Gastroesophageal sphincter (tissue), 4 donors: Measurements from ENCODE around the gene CSF3. TPM values are rescaled to one million over a fixed set of nuclear protein-coding genes. Genes with fewer than 3 reads are reported as not detected.

ENCODE experiments used
- ATAC-seq: fragments of 150-250 bp; one replicate; pipeline ENCODE4 v1.9.1; 2016; ENCODE audit warnings: mild to moderate bottlenecking, moderate library complexity
- H3K27ac ChIP-seq, 4 donors: fragments of 200-600 bp; sonication (generic) in 3 of 4; 1 replicate in 3 of 4; 2 replicates in 1 of 4; pipeline ENCODE4 v1.5.1; 2016 to 2019
- H3K27me3 ChIP-seq: fragments of 200-600 bp; sonication (generic); one replicate; pipeline ENCODE4 v1.5.1; 2019
- H3K36me3 ChIP-seq, 2 donors: fragments of 200-600 bp; sonication (generic); one replicate each; pipeline ENCODE4 v1.5.1; 2019; ENCODE audit warnings: control low read depth in 1 of 2
- H3K4me1 ChIP-seq, 3 donors: fragments of 200-600 bp; sonication (generic); 1 replicate in 2 of 3; 2 replicates in 1 of 3; pipeline ENCODE4 v1.5.1; 2016 to 2019; ENCODE audit warnings: control low read depth in 2 of 3
- H3K4me3 ChIP-seq, 2 donors: fragments of 200-600 bp; sonication (generic); one replicate each; pipeline ENCODE4 v1.5.1; 2019; ENCODE audit warnings: mild to moderate bottlenecking in 1 of 2, moderate library complexity in 1 of 2
- H3K9me3 ChIP-seq, 3 donors: fragments of 200-600 bp; sonication (generic); one replicate each; pipeline ENCODE4 v1.5.1; 2017 to 2019; ENCODE audit warnings: control low read depth in 2 of 3
- CTCF ChIP-seq, 4 experiments: fragments of 200-600 bp in 2 of 4; fragments of 450-650 bp in 2 of 4; sonication (generic) in 1 of 4; IDR thresholded peaks; one replicate each; pipeline ENCODE4 v1.5.1; 2017 to 2019; ENCODE audit warnings: antibody characterized with exemption in 4 of 4, mild to moderate bottlenecking in 2 of 4, moderate library complexity in 2 of 4
- EP300 ChIP-seq: sonication (generic); formaldehyde crosslinking; IDR thresholded peaks from one replicate; pipeline ENCODE4 v1.6.1; 2017; ENCODE audit warnings: antibody characterized with exemption, mild to moderate bottlenecking
- POLR2A ChIP-seq, 2 donors: fragments of 450-650 bp; IDR thresholded peaks; one replicate each; pipeline ENCODE4 v1.6.1; 2017; ENCODE audit warnings: antibody characterized with exemption in 2 of 2, mild to moderate bottlenecking in 2 of 2, moderate library complexity in 1 of 2
- POLR2AphosphoS5 ChIP-seq: sonication (generic); formaldehyde crosslinking; IDR thresholded peaks from one replicate; pipeline ENCODE4 v1.6.1; 2017; ENCODE audit warnings: antibody characterized with exemption
- WGBS, 2 donors: methylation state at CpG; one replicate each; pipeline ENCODE4 v1.1.5; 2018; ENCODE audit warnings: low coverage in 1 of 2; 5-methylcytosine and 5-hydroxymethylcytosine counted together
- total RNA-seq, 4 donors: library from RNA; depleted of rRNA; stranded (reverse); fragments of >200 nt; gene quantifications; one replicate each; pipeline ENCODE4 v1.1.0, GENCODE V29; 2016

The CSF3 gene
- total RNA-seq, 4 donors from 2014 or later: 9.3 TPM; not detected in 3

- no peak overlapping the region for H3K4me3 ChIP-seq
- no peaks in the 10 kb centered on the region for H3K27me3 ChIP-seq
- peaks cover 0 to 86% of the 10 kb centered on the region in 2 donors for H3K36me3 ChIP-seq
- no peaks in the 10 kb centered on the region for H3K9me3 ChIP-seq
- H3K27ac ChIP-seq: no peak overlapping the region
- 93 to 100% methylated on average over 2 to 3 of the region's 6 CpGs for WGBS, 2 donors
- no peak for ATAC-seq
- no peak for TF ChIP-seq POLR2A (IDR thresholded peaks at IDR 0.05)
- TF ChIP-seq POLR2AphosphoS5: no peak
- TF ChIP-seq EP300: no peak
- no peak for TF ChIP-seq CTCF (IDR thresholded peaks at IDR 0.05)
- peaks cover 0 to 14% (median 3%) of the 10 kb centered on the region in 3 donors for H3K4me1 ChIP-seq
Measured at GRCh38 chr17:39995438-39995837, 19.8 kb upstream of the CSF3 start.

GRCh38 chr17:39996162-39996561 lies 19.1 kb upstream of the CSF3 start:
- H3K9me3 ChIP-seq: no peaks in the 10 kb centered on the region
- peak overlapping the region in 1 of 4 donors; percentile 16 for H3K27ac ChIP-seq
- peaks cover 0 to 14% (median 3%) of the 10 kb centered on the region in 3 donors for H3K4me1 ChIP-seq
- WGBS, 2 donors: 77% methylated on average over 3 to 4 of the region's 8 CpGs
- TF ChIP-seq CTCF (IDR thresholded peaks at IDR 0.05) (no peak), POLR2AphosphoS5 (no peak), EP300 (no peak)
- peaks cover 0 to 79% of the 10 kb centered on the region in 2 donors for H3K36me3 ChIP-seq
- no peaks in the 10 kb centered on the region for H3K27me3 ChIP-seq
- ATAC-seq: no peak
- no peak overlapping the region for H3K4me3 ChIP-seq

- Histone ChIP-seq H3K4me1 (peaks cover 0 to 14% (median 3%) of the 10 kb centered on the region in 3 donors), H3K9me3 (no peaks in the 10 kb centered on the region), H3K4me3 (no peak overlapping the region), H3K36me3 (peaks cover 0 to 72% of the 10 kb centered on the region in 2 donors), H3K27me3 (no peaks in the 10 kb centered on the region), H3K27ac (peak overlapping the region in 2 of 4 donors; percentile 11 to 16)
- 26 to 49% methylated on average over 5 to 6 of the region's 6 CpGs for WGBS, 2 donors
- ATAC-seq: peak; percentile 76
- no peak for TF ChIP-seq CTCF (IDR thresholded peaks at IDR 0.05)
- no peak for TF ChIP-seq EP300
- no peak for TF ChIP-seq POLR2A (IDR thresholded peaks at IDR 0.05)
- no peak for TF ChIP-seq POLR2AphosphoS5
Measured at GRCh38 chr17:39996800-39997199, 18.4 kb upstream of the CSF3 start.

- H3K9me3 ChIP-seq: no peaks in the 10 kb centered on the region
Measured at GRCh38 chr17:39997543-39997942, 17.7 kb upstream of the CSF3 start.

More at GRCh38 chr17:39997543-39997942, 17.7 kb upstream of the CSF3 start:
- Histone ChIP-seq H3K36me3 (peaks cover 0 to 65% of the 10 kb centered on the region in 2 donors), H3K27me3 (no peaks in the 10 kb centered on the region), H3K4me1 (peaks cover 0 to 14% (median 3%) of the 10 kb centered on the region in 3 donors), H3K4me3 (no peak overlapping the region), H3K27ac (peak overlapping the region in 2 of 4 donors; percentile 8 to 16)
- no peak for ATAC-seq
- 56 to 67% methylated on average over 1 to 3 of the region's 4 CpGs for WGBS, 2 donors
- TF ChIP-seq CTCF (IDR thresholded peaks at IDR 0.05): no peak
- no peak for TF ChIP-seq POLR2AphosphoS5
- no peak for TF ChIP-seq EP300
- TF ChIP-seq POLR2A (IDR thresholded peaks at IDR 0.05): no peak
